ENCODE results near the gene CCDC146.

The CCDC146 gene

DNA sequence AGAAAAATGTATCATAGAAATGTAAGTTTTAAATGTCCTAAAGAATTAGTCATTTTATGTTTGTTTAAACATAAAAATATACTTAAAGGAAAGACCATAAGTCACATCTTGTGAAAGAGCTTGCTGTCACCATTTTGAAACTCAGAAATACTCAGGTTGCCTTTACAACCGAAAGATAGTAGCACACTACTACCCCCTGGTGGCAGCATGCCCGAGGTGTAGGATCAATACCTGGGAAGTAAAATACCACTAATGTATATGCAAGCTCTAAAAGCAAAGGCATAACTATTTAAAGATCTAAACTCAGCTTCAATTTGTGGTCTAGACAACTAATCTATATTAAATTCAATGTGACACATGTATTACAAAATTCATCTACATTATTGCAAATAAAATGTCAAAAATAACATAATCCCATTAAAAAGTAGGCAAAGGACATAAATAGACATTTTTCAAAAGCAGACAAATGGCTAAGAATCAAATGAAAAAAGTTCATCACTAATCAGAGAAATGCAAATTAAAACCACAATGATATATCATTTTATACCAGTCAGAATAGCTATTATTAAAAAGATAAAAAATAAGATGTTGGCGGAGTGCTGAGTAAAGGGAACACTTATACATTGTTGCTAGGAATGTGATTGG is 124.9 kb downstream of the CCDC146 start:
- ChIA-PET CTCF (interaction anchor here (0.6 to 3.5 kb wide), 38 partner anchors 8 to 404 kb away, joined by 3 to 45 read pairs (median 5); partner anchors contain the start of genes CCDC146 and FGL2), POLR2A (interaction anchor here (0.5 kb wide), 1 partner anchor 29 kb away, joined by 6 read pairs; no protein-coding TSS in a partner anchor)
- TF ChIP-seq, protein P1, sequence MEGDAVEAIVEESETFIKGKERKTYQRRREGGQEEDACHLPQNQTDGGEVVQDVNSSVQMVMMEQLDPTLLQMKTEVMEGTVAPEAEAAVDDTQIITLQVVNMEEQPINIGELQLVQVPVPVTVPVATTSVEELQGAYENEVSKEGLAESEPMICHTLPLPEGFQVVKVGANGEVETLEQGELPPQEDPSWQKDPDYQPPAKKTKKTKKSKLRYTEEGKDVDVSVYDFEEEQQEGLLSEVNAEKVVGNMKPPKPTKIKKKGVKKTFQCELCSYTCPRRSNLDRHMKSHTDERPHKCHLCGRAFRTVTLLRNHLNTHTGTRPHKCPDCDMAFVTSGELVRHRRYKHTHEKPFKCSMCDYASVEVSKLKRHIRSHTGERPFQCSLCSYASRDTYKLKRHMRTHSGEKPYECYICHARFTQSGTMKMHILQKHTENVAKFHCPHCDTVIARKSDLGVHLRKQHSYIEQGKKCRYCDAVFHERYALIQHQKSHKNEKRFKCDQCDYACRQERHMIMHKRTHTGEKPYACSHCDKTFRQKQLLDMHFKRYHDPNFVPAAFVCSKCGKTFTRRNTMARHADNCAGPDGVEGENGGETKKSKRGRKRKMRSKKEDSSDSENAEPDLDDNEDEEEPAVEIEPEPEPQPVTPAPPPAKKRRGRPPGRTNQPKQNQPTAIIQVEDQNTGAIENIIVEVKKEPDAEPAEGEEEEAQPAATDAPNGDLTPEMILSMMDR (IDR thresholded peaks at IDR 0.05; ENCODE audit: control extremely low read depth, extremely low read depth, low read depth, missing control alignments) = peak; percentile 76
- DNase-seq (ENCODE audit: extremely low spot score) = peak; percentile 66

DNA sequence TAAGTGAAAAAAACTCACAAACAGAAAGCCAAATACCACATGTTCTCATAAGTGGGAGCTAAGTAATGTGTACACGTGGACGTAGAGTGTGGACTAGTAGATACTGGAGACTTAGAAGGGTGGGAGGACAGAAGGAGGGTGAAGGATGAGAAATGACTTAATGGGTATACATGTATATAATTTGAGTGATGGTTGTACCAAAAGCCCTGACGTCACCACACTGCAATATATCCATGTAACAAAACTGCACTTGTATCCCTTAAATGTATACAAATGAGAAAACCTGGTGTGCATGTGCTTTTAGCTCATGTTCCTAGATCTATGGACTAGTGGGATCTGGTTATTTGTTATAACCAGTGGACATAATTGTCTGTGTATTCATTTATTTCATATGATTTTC is 125.7 kb downstream of the CCDC146 start:
- TF ChIP-seq, protein P1 (IDR thresholded peaks at IDR 0.05; ENCODE audit: control extremely low read depth, extremely low read depth, low read depth, missing control alignments) = no peak
- CTCF ChIA-PET = interaction anchor here (1.4 to 3.5 kb wide), 12 partner anchors 9 to 126 kb away, joined by 5 to 45 read pairs (median 20); partner anchors contain the start of genes CCDC146 and FGL2
- POLR2A ChIA-PET = no interaction called here
- DNase-seq (ENCODE audit: extremely low spot score) = no peak

DNA sequence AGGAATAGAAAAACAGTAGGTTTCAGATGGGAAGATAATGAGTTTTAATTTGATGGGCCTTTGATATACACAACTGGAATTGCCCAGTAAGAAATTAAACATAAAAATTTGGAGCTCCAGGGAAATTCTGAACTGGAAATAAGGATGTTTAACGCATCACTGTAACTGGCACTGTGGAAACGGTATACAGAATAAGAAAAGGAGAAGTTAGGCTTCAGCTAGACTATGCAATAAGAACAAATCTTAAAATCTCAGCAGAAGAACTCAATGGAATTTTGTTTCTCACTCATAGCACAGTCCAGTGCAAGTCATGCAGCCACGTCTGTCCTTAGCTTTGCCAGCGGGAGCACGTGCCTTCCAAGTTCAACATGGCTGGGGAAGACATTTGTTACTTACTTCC is 130.1 kb downstream of the CCDC146 start:
- POLR2A ChIA-PET = no interaction called here
- TF ChIP-seq, protein P1 (IDR thresholded peaks at IDR 0.05; ENCODE audit: control extremely low read depth, extremely low read depth, low read depth, missing control alignments) = no peak
- CTCF ChIA-PET = interaction anchor here (1.3 to 1.7 kb wide), 3 partner anchors 9 to 16 kb away, joined by 3 to 4 read pairs (median 4); no protein-coding TSS in a partner anchor
- no peak for DNase-seq (ENCODE audit: extremely low spot score)

DNA sequence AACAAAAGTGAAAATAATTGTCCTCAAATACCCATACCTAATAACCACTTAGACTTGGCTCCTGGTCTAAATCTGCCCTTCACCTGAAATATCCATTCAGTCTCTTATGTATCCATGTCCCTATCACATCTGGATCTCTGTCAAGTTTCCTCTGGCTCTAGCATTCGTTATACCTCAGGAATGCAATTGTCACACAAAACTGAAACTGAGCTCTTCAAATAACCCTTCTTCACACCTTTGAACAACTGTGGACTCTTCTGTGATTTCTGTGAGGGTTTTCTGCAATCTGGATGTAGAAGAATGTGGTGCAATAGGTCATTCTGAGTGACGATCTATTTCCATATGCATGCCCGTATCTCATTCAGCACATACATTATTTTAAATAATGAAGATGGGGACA is 130.7 kb downstream of the CCDC146 start:
- DNase-seq (ENCODE audit: extremely low spot score) = no peak
- TF ChIP-seq, protein P1 (IDR thresholded peaks at IDR 0.05; ENCODE audit: control extremely low read depth, extremely low read depth, low read depth, missing control alignments) = no peak
- CTCF ChIA-PET = interaction anchor here (1.3 to 1.7 kb wide), 4 partner anchors 10 to 18 kb away, joined by 3 to 4 read pairs (median 4); no protein-coding TSS in a partner anchor
- POLR2A ChIA-PET = no interaction called here

DNA sequence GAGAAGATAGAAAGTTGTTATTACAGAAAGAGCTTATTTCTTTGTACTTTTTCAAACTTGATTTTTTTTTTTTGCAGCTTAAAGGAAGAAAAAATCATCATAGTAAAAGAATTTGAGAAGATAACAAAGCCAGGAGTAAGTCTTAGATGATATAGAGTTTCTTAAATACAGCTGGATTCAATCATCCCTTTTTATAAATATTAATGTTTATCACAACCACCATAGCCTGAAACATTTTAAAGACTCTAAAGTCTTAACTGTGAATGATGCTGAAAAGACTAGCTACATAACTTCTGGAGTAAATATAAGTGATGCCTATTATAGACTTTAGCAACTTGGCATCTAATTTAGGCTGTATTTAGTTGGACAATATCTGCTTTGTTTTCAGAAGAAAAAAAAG is 132.0 kb downstream of the CCDC146 start:
- POLR2A ChIA-PET = no interaction called here
- CTCF ChIA-PET = interaction anchor here (0.8 to 5.8 kb wide), 7 partner anchors 7 to 77 kb away, joined by 3 to 45 read pairs (median 5); no protein-coding TSS in a partner anchor
- TF ChIP-seq, protein P1 (IDR thresholded peaks at IDR 0.05; ENCODE audit: control extremely low read depth, extremely low read depth, low read depth, missing control alignments) = no peak
- no peak for DNase-seq (ENCODE audit: extremely low spot score)

DNA sequence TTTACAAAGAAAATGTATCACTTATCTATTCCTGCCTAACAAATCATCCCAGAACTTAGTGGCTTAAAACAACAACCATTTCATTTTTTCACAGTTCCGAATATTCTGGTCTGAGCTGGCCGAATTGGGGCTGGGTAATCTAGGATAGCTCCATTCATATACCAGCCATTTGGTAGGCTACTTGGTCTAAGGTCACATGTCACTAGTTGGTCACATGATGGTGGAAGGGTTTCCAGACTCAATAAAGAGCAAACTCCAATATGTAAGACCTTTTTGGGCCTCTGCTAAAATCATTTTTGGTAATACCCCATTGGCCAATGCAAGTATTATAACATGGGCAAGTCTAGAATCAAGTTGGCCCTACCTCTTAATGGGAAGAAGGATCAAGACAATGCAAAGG is 132.5 kb downstream of the CCDC146 start:
- ChIA-PET POLR2A (no interaction called here), CTCF (interaction anchor here (0.8 to 5.8 kb wide), 7 partner anchors 8 to 76 kb away, joined by 3 to 45 read pairs (median 5); no protein-coding TSS in a partner anchor)
- TF ChIP-seq, protein P1 (IDR thresholded peaks at IDR 0.05; ENCODE audit: control extremely low read depth, extremely low read depth, low read depth, missing control alignments) = no peak

More for the DNA sequence above, 132.5 kb downstream of the CCDC146 start:
- DNase-seq (ENCODE audit: extremely low spot score) = no peak

All from GM10248 (cell line).